ENCODE data around the gene BIRC5. TPM values are rescaled to one million over a fixed set of nuclear protein-coding genes. Genes with fewer than 3 reads are reported as not detected.
"Not testable (repeated sequence)": the region's sequence is repeated elsewhere in the genome, so short reads cannot be mapped to it uniquely, and the experiment has no call there.

Gene BIRC5
- total and polyA plus RNA-seq, 4 experiments from 2014 or later, result 0.18 to 0.32 TPM; not detected in 2

- H3K4me3 ChIP-seq (ENCODE audit: low read length in 2 of 2); H3K36me3 ChIP-seq (ENCODE audit: insufficient read depth, low read length); intact Hi-C loops (cut with micrococcal nuclease); H3K4me1 Mint-ChIP-seq; H3K4me1 ChIP-seq (ENCODE audit: insufficient read depth, low read length); H3K36me3 Mint-ChIP-seq; H3K4me3 Mint-ChIP-seq; H3K27ac Mint-ChIP-seq; POLR2A ChIA-PET (ENCODE audit: partially characterized antibody); H3K9me3 ChIP-seq (ENCODE audit: control insufficient read depth in 1 of 2, low read length in 2 of 2); CTCF ChIA-PET (ENCODE audit: partially characterized antibody); H3K27ac ChIP-seq (ENCODE audit: low read depth, low read length); H3K9me3 Mint-ChIP-seq; DNase-seq: not testable (repeated sequence)
- peaks cover 8 to 15% of the 10 kb centered on the region in 2 donors for H3K27me3 Mint-ChIP-seq
- peaks cover 12% of the 10 kb centered on the region for H3K27me3 ChIP-seq (ENCODE audit: insufficient read depth, low read length)
Measured at GRCh38 chr17:78235022-78235421, 21.0 kb downstream of the BIRC5 start.

DNA sequence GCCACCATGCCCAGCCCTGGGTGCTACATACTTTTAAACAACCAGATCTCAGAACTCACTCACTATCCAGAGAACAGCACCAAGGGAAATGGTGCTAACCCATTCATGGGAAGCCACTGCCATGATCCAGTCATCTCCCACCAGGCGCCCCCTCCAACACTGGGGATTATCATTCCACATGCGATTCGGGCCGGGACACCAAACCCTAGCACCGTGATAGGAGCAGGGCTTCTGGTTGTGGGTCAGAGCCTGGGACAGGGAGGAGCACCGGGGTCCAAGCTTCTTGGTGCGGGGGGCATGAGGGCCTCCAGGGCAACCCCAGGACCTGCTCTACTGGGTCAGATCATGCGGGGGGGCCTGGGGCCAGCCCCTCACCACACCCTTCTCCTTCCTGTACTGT lies 21.8 kb downstream of the BIRC5 start:
- no peak overlapping the region for H3K27ac Mint-ChIP-seq
- ChIA-PET CTCF (ENCODE audit: partially characterized antibody) (no interaction called here), POLR2A (ENCODE audit: partially characterized antibody) (no interaction called here)
- no peak for DNase-seq
- no peak overlapping the region for H3K4me3 ChIP-seq (ENCODE audit: low read length in 2 of 2)
- no peak overlapping the region for H3K27ac ChIP-seq (ENCODE audit: low read depth, low read length)
- H3K4me3 Mint-ChIP-seq, result no peak overlapping the region
- no peaks in the 10 kb centered on the region for H3K9me3 Mint-ChIP-seq
- H3K36me3 Mint-ChIP-seq, result no peaks in the 10 kb centered on the region
- H3K36me3 ChIP-seq (ENCODE audit: insufficient read depth, low read length), result no peaks in the 10 kb centered on the region
- H3K27me3 Mint-ChIP-seq, result peaks cover 8 to 11% of the 10 kb centered on the region in 2 donors
- peaks cover 3% of the 10 kb centered on the region for H3K4me1 ChIP-seq (ENCODE audit: insufficient read depth, low read length)
- H3K27me3 ChIP-seq (ENCODE audit: insufficient read depth, low read length), result peaks cover 11% of the 10 kb centered on the region
- no peaks in the 10 kb centered on the region for H3K9me3 ChIP-seq (ENCODE audit: control insufficient read depth in 1 of 2, low read length in 2 of 2)
- H3K4me1 Mint-ChIP-seq, result peaks cover 0 to 7% (median 2%) of the 10 kb centered on the region in 4 donors
- intact Hi-C loops (cut with micrococcal nuclease), result no loop called here

DNA sequence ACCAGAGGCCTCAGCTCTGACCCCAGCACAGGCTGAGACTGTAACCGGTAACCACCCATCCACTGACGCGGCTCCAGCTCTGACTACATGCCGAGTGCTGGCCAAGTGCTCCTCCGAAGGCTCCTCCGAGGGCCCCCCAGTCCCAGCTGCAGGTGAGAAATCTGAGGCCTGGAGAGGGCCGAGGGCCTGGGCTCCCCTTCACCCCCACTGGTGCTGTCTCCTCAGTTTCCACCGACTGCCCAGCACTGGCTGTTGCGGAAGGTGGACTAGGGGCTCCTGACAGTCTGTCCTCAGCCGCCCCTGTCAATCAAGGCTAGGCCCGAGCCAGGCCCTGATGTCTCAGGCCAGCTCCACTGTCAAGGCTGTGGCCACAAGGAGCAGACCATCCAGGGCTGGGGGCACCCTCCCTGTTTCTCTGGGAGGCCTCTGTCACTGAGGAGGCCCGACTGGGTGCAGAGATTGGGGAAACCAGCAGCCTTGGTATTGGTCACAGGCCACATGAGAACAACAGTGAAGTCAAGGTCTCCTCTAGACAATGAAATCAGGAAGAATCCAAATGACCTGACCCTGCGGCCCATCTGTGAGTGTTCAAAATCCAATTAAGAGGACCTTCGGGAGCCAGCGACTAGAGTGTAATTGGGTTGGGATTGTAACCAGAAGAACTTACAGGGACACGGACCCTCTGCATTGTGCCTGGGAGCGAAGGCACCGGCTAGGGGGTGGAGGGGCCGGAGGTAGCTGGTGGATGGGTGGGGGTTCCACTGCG lies 22.5 kb downstream of the BIRC5 start:
- Mint-ChIP-seq H3K36me3 (no peaks in the 10 kb centered on the region), H3K27ac (no peak overlapping the region), H3K4me1 (peaks cover 0 to 7% (median 2%) of the 10 kb centered on the region in 4 donors), H3K9me3 (no peaks in the 10 kb centered on the region), H3K4me3 (no peak overlapping the region), H3K27me3 (peaks cover 8% of the 10 kb centered on the region in 2 donors)
- peaks cover 9% of the 10 kb centered on the region for H3K27me3 ChIP-seq (ENCODE audit: insufficient read depth, low read length)
- ChIA-PET CTCF (ENCODE audit: partially characterized antibody) (interaction anchor here (1.2 kb wide), 1 partner anchor 13 kb away, joined by 3 read pairs; no protein-coding TSS in a partner anchor), POLR2A (ENCODE audit: partially characterized antibody) (interaction anchor here (1.1 kb wide), 1 partner anchor 14 kb away, joined by 3 read pairs; no protein-coding TSS in a partner anchor)
- H3K36me3 ChIP-seq (ENCODE audit: insufficient read depth, low read length), result no peaks in the 10 kb centered on the region
- H3K4me1 ChIP-seq (ENCODE audit: insufficient read depth, low read length), result peaks cover 3% of the 10 kb centered on the region
- no peak overlapping the region for H3K4me3 ChIP-seq (ENCODE audit: low read length in 2 of 2)
- H3K9me3 ChIP-seq (ENCODE audit: control insufficient read depth in 1 of 2, low read length in 2 of 2), result no peaks in the 10 kb centered on the region
- H3K27ac ChIP-seq (ENCODE audit: low read depth, low read length), result no peak overlapping the region
- no peak for DNase-seq
- intact Hi-C loops (cut with micrococcal nuclease), result no loop called here

DNA sequence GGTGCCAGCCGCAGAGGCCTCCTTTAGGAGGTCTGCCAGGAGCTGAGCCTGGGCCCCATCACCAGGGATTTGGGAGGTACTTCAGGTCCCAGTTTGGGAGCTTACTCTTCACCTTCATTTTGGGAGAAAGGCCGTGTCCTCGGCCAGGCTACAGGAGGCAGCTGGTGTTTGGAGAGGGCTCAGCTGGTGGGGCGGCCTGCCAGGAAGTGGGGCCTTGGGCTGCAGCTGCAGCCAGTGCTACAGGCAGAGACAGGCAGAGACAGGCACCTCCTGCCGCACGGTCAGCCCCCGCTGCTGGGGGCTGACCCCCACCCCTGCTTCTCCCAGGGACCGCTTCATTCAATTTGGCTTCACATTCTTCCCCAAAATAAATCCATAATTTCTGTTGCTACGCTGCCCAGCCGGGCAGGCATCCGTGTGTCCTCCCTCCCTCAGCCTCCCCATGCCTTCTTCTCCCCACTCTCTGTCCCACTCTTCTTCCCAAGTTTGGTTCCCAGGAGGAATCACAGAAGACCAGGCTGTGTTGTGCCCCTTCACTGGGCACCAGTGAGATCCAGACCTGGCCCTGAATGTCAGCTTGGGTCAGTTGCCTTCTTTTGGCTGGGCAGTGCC lies 23.5 kb downstream of the BIRC5 start:
- Mint-ChIP-seq H3K4me1 (peaks cover 0 to 4% (median 2%) of the 10 kb centered on the region in 4 donors), H3K36me3 (no peaks in the 10 kb centered on the region), H3K9me3 (no peaks in the 10 kb centered on the region), H3K27me3 (peaks cover 5% of the 10 kb centered on the region in 2 donors), H3K4me3 (no peak overlapping the region), H3K27ac (no peak overlapping the region)
- Histone ChIP-seq H3K4me3 (ENCODE audit: low read length in 2 of 2) (no peak overlapping the region), H3K27me3 (ENCODE audit: insufficient read depth, low read length) (peaks cover 5% of the 10 kb centered on the region), H3K27ac (ENCODE audit: low read depth, low read length) (no peak overlapping the region), H3K9me3 (ENCODE audit: control insufficient read depth in 1 of 2, low read length in 2 of 2) (no peaks in the 10 kb centered on the region), H3K36me3 (ENCODE audit: insufficient read depth, low read length) (no peaks in the 10 kb centered on the region), H3K4me1 (ENCODE audit: insufficient read depth, low read length) (peaks cover 3% of the 10 kb centered on the region)
- POLR2A ChIA-PET (ENCODE audit: partially characterized antibody), result interaction anchor here (1.1 kb wide), 1 partner anchor 13 kb away, joined by 3 read pairs; no protein-coding TSS in a partner anchor
- intact Hi-C loops (cut with micrococcal nuclease), result no loop called here
- DNase-seq, result no peak
- CTCF ChIA-PET (ENCODE audit: partially characterized antibody), result interaction anchor here (1.2 kb wide), 1 partner anchor 12 kb away, joined by 3 read pairs; no protein-coding TSS in a partner anchor

GRCh38 chr17:78238823-78239488 lies 24.9 kb downstream of the BIRC5 start:
- Histone ChIP-seq H3K27ac (ENCODE audit: low read depth, low read length) (no peak overlapping the region), H3K4me1 (ENCODE audit: insufficient read depth, low read length) (no peaks in the 10 kb centered on the region), H3K27me3 (ENCODE audit: insufficient read depth, low read length) (no peaks in the 10 kb centered on the region), H3K4me3 (ENCODE audit: low read length in 2 of 2) (no peak overlapping the region), H3K36me3 (ENCODE audit: insufficient read depth, low read length) (no peaks in the 10 kb centered on the region), H3K9me3 (ENCODE audit: control insufficient read depth in 1 of 2, low read length in 2 of 2) (no peaks in the 10 kb centered on the region)
- Mint-ChIP-seq H3K36me3 (no peaks in the 10 kb centered on the region), H3K27me3 (no peaks in the 10 kb centered on the region), H3K4me1 (no peaks in the 10 kb centered on the region), H3K4me3 (no peak overlapping the region), H3K9me3 (no peaks in the 10 kb centered on the region), H3K27ac (no peak overlapping the region)
- POLR2A ChIA-PET (ENCODE audit: partially characterized antibody), result no interaction called here
- CTCF ChIA-PET (ENCODE audit: partially characterized antibody), result interaction anchor here (0.6 to 1.3 kb wide), 2 partner anchors 183 to 473 kb away, joined by 4 read pairs; no protein-coding TSS in a partner anchor
- DNase-seq, result no peak
- intact Hi-C loops (cut with micrococcal nuclease), result no loop called here

- Mint-ChIP-seq H3K27ac (no peak overlapping the region), H3K4me3 (no peak overlapping the region), H3K9me3 (no peaks in the 10 kb centered on the region), H3K27me3 (no peaks in the 10 kb centered on the region), H3K36me3 (no peaks in the 10 kb centered on the region), H3K4me1 (no peaks in the 10 kb centered on the region)
- Histone ChIP-seq H3K4me1 (ENCODE audit: insufficient read depth, low read length) (no peaks in the 10 kb centered on the region), H3K9me3 (ENCODE audit: control insufficient read depth in 1 of 2, low read length in 2 of 2) (no peaks in the 10 kb centered on the region), H3K4me3 (ENCODE audit: low read length in 2 of 2) (no peak overlapping the region), H3K36me3 (ENCODE audit: insufficient read depth, low read length) (no peaks in the 10 kb centered on the region), H3K27me3 (ENCODE audit: insufficient read depth, low read length) (no peaks in the 10 kb centered on the region), H3K27ac (ENCODE audit: low read depth, low read length) (no peak overlapping the region)
- intact Hi-C loops (cut with micrococcal nuclease), result no loop called here
- POLR2A ChIA-PET (ENCODE audit: partially characterized antibody), result no interaction called here
- CTCF ChIA-PET (ENCODE audit: partially characterized antibody), result interaction anchor here (0.6 to 1.3 kb wide), 2 partner anchors 182 to 472 kb away, joined by 4 read pairs; no protein-coding TSS in a partner anchor
- no peak for DNase-seq
Measured at GRCh38 chr17:78239489-78239931, 25.5 kb downstream of the BIRC5 start.

DNA sequence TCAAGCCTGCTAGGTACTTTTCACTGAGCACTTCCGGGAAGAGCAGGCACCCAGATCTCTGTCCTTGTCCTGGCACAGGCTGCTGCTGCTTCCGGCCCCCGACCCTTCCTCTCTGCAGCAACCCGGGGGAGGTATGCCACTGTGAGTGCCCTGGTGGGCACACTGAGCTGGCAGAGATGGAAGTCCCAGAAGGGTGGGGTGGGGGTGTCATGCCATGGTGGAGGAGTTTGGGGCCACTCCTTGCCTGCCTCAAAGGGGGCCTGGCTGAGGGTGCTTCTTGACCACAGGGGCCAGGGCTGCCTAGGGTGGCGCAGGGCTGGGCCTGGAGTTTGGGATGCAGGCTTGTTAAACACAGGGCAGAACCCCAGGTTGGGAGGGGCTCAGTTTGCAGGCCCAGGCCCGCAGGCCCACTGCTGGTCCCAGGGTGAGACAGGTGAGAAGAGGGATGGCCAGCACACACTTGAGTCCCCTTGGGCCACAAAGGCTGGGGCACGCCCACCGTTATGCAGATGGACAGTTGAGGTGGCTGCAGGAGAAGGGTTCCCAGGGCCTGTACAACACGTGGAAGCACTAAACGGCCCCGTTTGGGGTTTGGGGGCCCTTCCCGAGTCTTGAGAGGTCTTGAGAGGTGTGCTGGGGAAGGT lies 26.1 kb downstream of the BIRC5 start:
- Mint-ChIP-seq H3K27ac (no peak overlapping the region), H3K4me3 (no peak overlapping the region), H3K4me1 (no peaks in the 10 kb centered on the region), H3K9me3 (no peaks in the 10 kb centered on the region), H3K36me3 (no peaks in the 10 kb centered on the region), H3K27me3 (no peaks in the 10 kb centered on the region)
- Histone ChIP-seq H3K4me3 (ENCODE audit: low read length in 2 of 2) (no peak overlapping the region), H3K27ac (ENCODE audit: low read depth, low read length) (no peak overlapping the region), H3K9me3 (ENCODE audit: control insufficient read depth in 1 of 2, low read length in 2 of 2) (no peaks in the 10 kb centered on the region), H3K27me3 (ENCODE audit: insufficient read depth, low read length) (no peaks in the 10 kb centered on the region), H3K4me1 (ENCODE audit: insufficient read depth, low read length) (no peaks in the 10 kb centered on the region), H3K36me3 (ENCODE audit: insufficient read depth, low read length) (no peaks in the 10 kb centered on the region)
- CTCF ChIA-PET (ENCODE audit: partially characterized antibody), result interaction anchor here (1.3 kb wide), 1 partner anchor 182 kb away, joined by 4 read pairs; no protein-coding TSS in a partner anchor
- POLR2A ChIA-PET (ENCODE audit: partially characterized antibody), result no interaction called here
- intact Hi-C loops (cut with micrococcal nuclease), result no loop called here
- no peak for DNase-seq

Measured in CD4-positive, alpha-beta memory T cell (primary cell).